Osteocyte (in vitro differentiated cells): ENCODE measurements around the gene ACSL4. TPM values are rescaled to one million over a fixed set of nuclear protein-coding genes. Genes with fewer than 3 reads are reported as not detected.

Experiments used
- DNase-seq: peaks from one replicate; pipeline ENCODE4 v3.0.0; 2021; ENCODE audit warnings: mixed read lengths; ENCODE audit not compliant: unreplicated experiment; ENCODE audit errors: extremely low spot score
- H3K27ac Mint-ChIP-seq: one replicate; pipeline ENCODE4 v1.8.0; 2021; ENCODE audit warnings: mild to moderate bottlenecking, mixed read lengths; ENCODE audit not compliant: unreplicated experiment
- H3K27me3 Mint-ChIP-seq: one replicate; pipeline ENCODE4 v1.8.0; 2021; ENCODE audit warnings: mixed read lengths; ENCODE audit not compliant: unreplicated experiment
- H3K36me3 Mint-ChIP-seq: one replicate; pipeline ENCODE4 v1.8.0; 2021; ENCODE audit warnings: mixed read lengths; ENCODE audit not compliant: unreplicated experiment
- H3K4me1 Mint-ChIP-seq: one replicate; pipeline ENCODE4 v1.8.0; 2021; ENCODE audit warnings: mixed read lengths; ENCODE audit not compliant: unreplicated experiment
- H3K4me3 Mint-ChIP-seq: one replicate; pipeline ENCODE4 v1.8.0; 2021; ENCODE audit warnings: mild to moderate bottlenecking, moderate library complexity, mixed read lengths; ENCODE audit not compliant: unreplicated experiment
- H3K9me3 Mint-ChIP-seq: one replicate; pipeline ENCODE4 v1.8.0; 2021; ENCODE audit warnings: mixed read lengths; ENCODE audit not compliant: unreplicated experiment
- total RNA-seq: library from RNA; stranded (reverse); gene quantifications from 2 replicates; pipeline ENCODE4 v1.2.1, GENCODE V29; 2021
- TF ChIP-seq, protein P1 (sequence below): fragments of 200-600 bp; sonication (generic); IDR thresholded peaks from 2 replicates; pipeline ENCODE4 v1.5.0; 2021; ENCODE audit warnings: antibody characterized with exemption, mild to moderate bottlenecking, moderate library complexity

The ACSL4 gene
- total RNA-seq, 1 donor from 2014 or later = 62.1 TPM

DNA sequence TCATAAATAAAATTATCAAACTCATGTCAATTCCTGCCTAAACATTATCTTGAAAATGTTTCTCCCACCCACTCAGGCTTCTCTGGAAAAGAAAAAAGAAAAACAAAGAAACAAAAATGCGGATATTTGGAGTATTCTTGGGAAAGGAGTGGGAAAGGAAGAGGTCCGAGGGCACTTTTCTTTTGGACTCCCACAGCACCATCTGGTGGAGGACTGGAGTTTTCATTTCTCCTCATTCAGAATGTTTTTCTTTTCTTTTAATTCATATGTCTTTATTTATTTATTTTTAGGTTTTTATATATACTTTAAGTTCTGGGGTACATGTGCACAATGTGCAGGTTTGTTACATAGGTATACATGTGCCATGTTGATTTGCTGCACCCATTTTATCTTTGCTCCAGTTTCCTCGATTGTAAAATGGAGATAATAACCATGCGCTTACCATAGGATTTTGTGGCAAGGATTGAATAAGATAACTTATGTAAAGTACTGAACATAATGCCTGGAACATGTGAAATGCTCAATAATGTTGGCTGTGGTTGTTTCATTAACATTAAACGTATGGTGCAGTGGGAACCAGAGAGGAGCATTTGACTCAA is 100.1 kb downstream of the ACSL4 start:
- H3K36me3 Mint-ChIP-seq = peaks cover 2% of the 10 kb centered on the region
- H3K27ac Mint-ChIP-seq = no peak overlapping the region
- peaks cover 11% of the 10 kb centered on the region for H3K4me1 Mint-ChIP-seq
- TF ChIP-seq, protein P1, sequence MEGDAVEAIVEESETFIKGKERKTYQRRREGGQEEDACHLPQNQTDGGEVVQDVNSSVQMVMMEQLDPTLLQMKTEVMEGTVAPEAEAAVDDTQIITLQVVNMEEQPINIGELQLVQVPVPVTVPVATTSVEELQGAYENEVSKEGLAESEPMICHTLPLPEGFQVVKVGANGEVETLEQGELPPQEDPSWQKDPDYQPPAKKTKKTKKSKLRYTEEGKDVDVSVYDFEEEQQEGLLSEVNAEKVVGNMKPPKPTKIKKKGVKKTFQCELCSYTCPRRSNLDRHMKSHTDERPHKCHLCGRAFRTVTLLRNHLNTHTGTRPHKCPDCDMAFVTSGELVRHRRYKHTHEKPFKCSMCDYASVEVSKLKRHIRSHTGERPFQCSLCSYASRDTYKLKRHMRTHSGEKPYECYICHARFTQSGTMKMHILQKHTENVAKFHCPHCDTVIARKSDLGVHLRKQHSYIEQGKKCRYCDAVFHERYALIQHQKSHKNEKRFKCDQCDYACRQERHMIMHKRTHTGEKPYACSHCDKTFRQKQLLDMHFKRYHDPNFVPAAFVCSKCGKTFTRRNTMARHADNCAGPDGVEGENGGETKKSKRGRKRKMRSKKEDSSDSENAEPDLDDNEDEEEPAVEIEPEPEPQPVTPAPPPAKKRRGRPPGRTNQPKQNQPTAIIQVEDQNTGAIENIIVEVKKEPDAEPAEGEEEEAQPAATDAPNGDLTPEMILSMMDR = peak; percentile 75
- H3K27me3 Mint-ChIP-seq = no peaks in the 10 kb centered on the region
- H3K4me3 Mint-ChIP-seq = no peak overlapping the region
- no peak for DNase-seq
- no peaks in the 10 kb centered on the region for H3K9me3 Mint-ChIP-seq

DNA sequence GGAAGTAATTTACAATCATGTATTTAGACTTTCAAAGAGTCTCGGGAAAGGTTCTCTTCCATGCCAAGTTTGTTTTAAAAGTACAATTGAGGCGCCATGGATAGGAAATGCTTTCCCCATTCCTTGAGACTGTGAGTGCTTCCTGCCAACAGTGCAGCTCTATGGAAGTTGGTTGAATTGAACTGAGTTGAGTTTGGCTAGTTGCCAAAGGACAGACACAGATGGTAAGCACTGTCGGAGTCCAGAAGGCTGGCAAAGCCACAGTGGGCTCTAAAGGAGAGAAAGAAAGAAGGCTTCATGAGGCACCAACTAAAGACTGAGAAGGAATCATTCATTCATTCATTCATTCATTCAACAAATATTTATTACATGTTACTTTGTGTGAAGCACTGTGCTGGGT is 103.7 kb downstream of the ACSL4 start:
- Mint-ChIP-seq H3K27ac (no peak overlapping the region), H3K4me1 (peaks cover 13% of the 10 kb centered on the region)
- TF ChIP-seq, protein P1 = no peak

DNA sequence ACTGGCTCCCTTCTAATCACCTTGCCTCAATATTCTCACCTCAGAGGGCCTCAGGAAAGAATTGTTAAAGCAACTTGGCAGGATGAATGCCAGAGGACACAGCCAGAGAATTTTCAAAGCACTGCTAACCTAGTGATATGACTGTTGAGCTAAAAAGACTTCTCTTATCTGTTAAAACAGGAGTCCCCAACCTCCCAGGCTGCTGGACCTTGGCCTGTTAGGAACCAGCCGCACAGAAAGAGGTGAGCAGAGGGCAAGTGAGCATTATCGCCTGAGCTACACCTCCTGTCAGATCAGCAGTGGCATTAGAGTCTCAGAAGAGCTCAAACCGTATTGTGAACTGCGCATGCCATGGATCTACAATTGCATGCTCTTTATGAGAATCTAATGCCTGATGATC is 106.4 kb downstream of the ACSL4 start:
- H3K4me3 Mint-ChIP-seq = no peak overlapping the region
- no peaks in the 10 kb centered on the region for H3K27me3 Mint-ChIP-seq
- H3K27ac Mint-ChIP-seq = no peak overlapping the region
- TF ChIP-seq, protein P1 = no peak
- H3K36me3 Mint-ChIP-seq = no peaks in the 10 kb centered on the region
- no peaks in the 10 kb centered on the region for H3K9me3 Mint-ChIP-seq
- DNase-seq = no peak
- H3K4me1 Mint-ChIP-seq = peaks cover 13% of the 10 kb centered on the region

More for the DNA sequence above, 103.7 kb downstream of the ACSL4 start:
- Mint-ChIP-seq H3K4me3 (no peak overlapping the region), H3K27me3 (no peaks in the 10 kb centered on the region), H3K36me3 (no peaks in the 10 kb centered on the region), H3K9me3 (no peaks in the 10 kb centered on the region)
- no peak for DNase-seq

DNA sequence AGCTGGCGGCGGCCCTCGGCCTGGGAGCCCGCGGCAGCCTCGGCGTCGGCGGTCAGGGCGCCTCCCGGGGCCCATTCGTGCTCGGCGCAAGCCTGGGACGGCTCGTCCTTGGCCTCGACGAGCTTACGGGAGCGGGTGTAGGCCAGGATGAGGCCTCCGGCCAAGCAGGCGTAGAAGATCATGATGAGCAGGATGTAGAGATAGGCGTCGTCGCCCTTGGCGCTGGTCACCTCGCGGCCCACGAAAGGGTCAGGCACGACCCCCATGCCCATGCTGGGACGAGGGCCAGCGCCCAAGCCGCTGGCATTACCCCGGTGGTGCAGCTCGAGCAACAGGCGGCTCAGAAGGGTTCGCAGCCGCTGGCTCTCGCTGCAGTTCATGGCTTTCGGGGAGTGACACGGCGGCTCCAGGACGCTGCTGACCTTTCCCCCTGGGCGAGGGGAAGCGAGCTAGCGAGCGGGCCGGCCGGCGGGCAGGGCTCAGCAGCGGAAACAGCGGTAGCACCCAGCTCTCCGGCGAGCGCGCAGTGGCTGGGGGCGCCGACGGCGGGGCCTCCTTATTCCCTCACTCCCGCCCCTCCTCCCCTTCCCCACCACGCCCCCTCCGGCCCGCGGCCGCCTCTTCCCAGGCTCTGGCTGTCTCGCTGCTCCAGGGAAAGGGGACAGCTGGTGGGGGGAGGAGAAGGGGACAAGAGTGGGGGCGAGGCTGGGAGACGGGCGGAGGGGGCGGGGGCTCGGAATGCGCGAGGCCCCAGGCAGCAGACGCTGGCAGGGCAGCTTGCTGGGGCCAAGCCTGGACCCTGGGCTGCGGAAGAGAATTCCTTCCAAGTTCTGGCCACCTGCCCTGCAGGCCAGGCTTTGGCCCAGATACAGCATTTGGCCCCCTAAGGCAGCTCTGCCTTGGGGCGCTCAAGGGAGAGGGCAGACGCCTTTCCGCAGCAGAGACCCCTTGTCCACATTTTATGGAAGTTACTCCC is 108.1 kb downstream of the ACSL4 start, which contains the start of gene KCNE5:
Gene KCNE5, minus strand, starts transcription at position 532 of the 976 bp plus-strand sequence. Its CDS starts 152 bp downstream, at position 380.
- H3K4me3 Mint-ChIP-seq = peak within 1 kb of the TSS; percentile 50
- peaks cover 30% of the 10 kb centered on the region for H3K4me1 Mint-ChIP-seq
- TF ChIP-seq, protein P1 = no peak
- no peak within 1 kb of the TSS for H3K27ac Mint-ChIP-seq
- H3K36me3 Mint-ChIP-seq = no peaks in the 10 kb centered on the region
- no peaks in the 10 kb centered on the region for H3K9me3 Mint-ChIP-seq
- no peak for DNase-seq
- no peaks in the 10 kb centered on the region for H3K27me3 Mint-ChIP-seq

GRCh38 chrX:109623997-109624396 is 109.1 kb downstream of the ACSL4 start:
- Mint-ChIP-seq H3K4me3 (peak overlapping the region; percentile 50), H3K27ac (no peak overlapping the region), H3K36me3 (no peaks in the 10 kb centered on the region), H3K27me3 (no peaks in the 10 kb centered on the region), H3K4me1 (peaks cover 23% of the 10 kb centered on the region), H3K9me3 (no peaks in the 10 kb centered on the region)
- TF ChIP-seq, protein P1 = no peak
- DNase-seq = no peak
